SK-N-MC (cell line): ENCODE measurements around the gene LRIG3.

ENCODE experiments used
- DNase-seq: peaks from one replicate; pipeline ENCODE4 v3.0.0-alpha.2; 2011; ENCODE audit warnings: low read depth, low spot score
- H3K27ac ChIP-seq: fragments of 200-600 bp; sonication (generic); 2 replicates; pipeline ENCODE4 v1.5.1; 2016; ENCODE audit warnings: mixed run types
- H3K36me3 ChIP-seq: fragments of 200-600 bp; sonication (generic); 2 replicates; pipeline ENCODE4 v1.6.1; 2017; ENCODE audit warnings: antibody characterized with exemption, low read length, mixed read lengths; ENCODE audit not compliant: insufficient read depth
- H3K4me3 ChIP-seq: fragments of 200-600 bp; sonication (generic); 2 replicates; pipeline ENCODE4 v1.5.1; 2016
- H3K9ac ChIP-seq: fragments of 200-600 bp; sonication (generic); 2 replicates; pipeline ENCODE4 v1.8.0; 2017; ENCODE audit warnings: mixed run types, mixed read lengths; ENCODE audit not compliant: insufficient read length
- H3K9me3 ChIP-seq: fragments of 200-600 bp; sonication (generic); 2 replicates; pipeline ENCODE4 v1.6.1; 2017; ENCODE audit warnings: low read depth, mild to moderate bottlenecking, antibody characterized with exemption, low read length, moderate library complexity, mixed read lengths
- EZH2 ChIP-seq: fragments of 200-600 bp; sonication (generic); IDR thresholded peaks from one replicate; pipeline ENCODE4 v1.6.1; 2017; ENCODE audit warnings: antibody characterized with exemption
- FOXP2 ChIP-seq: optimal IDR thresholded peaks from 2 replicates; pipeline ENCODE3; 2011; ENCODE audit warnings: mild to moderate bottlenecking, moderate library complexity; ENCODE audit not compliant: insufficient read depth; ENCODE audit errors: extremely low read length, control extremely low read depth
- POLR2AphosphoS5 ChIP-seq: IDR thresholded peaks from 2 replicates; pipeline ENCODE4 v1.6.1; 2012; ENCODE audit warnings: mild to moderate bottlenecking, low read depth, low read length, borderline replicate concordance

The LRIG3 gene

DNA sequence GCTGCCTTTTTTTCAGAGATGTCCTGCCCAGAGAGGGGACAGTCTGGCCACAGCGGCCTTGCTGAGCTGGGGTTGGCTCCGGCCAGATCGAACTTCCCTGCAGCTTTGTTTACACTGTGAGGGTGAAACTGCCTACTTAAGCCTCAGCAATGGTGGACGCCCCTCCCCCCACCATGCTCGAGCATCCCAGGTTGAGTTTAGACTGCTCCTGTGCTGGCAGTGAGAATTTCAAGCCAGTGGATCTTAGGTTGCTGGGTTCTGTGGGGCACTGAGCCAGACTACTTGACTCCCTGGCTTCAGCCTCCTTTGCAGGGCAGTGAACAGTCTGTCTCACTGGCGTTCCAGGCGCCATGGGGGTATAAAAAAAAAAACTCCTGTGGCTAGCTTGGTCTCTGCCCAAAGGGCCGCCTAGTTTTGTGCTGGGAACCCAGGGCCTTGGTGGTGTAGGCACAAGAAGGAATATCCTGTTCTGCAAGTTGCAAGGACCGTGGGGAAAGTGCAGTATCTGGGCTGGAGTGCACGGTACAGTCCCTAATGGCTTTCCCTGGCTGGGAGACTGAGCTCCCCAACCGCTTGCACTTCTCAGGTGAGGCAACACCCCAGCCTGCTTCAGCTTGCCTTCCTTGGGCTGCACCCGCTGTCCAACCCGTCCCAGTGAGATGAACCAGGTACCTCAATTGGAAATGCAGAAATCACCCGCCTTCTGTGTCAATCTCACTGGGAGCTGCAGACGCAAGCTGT, 79.1 kb downstream of the LRIG3 start:
- no peaks in the 10 kb centered on the region for H3K9me3 ChIP-seq
- H3K4me3 ChIP-seq = no peak overlapping the region
- TF ChIP-seq EZH2 (no peak), POLR2AphosphoS5 (no peak), FOXP2 (no peak)
- H3K36me3 ChIP-seq = no peaks in the 10 kb centered on the region
- H3K9ac ChIP-seq = no peak overlapping the region
- DNase-seq = no peak
- H3K27ac ChIP-seq = no peak overlapping the region

- no peak overlapping the region for H3K9ac ChIP-seq
- no peaks in the 10 kb centered on the region for H3K36me3 ChIP-seq
- TF ChIP-seq EZH2 (no peak), POLR2AphosphoS5 (no peak), FOXP2 (no peak)
- no peak for DNase-seq
- H3K4me3 ChIP-seq = no peak overlapping the region
- H3K27ac ChIP-seq = no peak overlapping the region
- no peaks in the 10 kb centered on the region for H3K9me3 ChIP-seq
These were observed 86.5 kb downstream of the LRIG3 start for GRCh38 chr12:58833853-58834252.

- no peak overlapping the region for H3K4me3 ChIP-seq
- H3K9me3 ChIP-seq = no peaks in the 10 kb centered on the region
- no peaks in the 10 kb centered on the region for H3K36me3 ChIP-seq
- TF ChIP-seq EZH2 = no peak
- no peak for TF ChIP-seq FOXP2
- TF ChIP-seq POLR2AphosphoS5 = no peak
- DNase-seq = no peak
- no peak overlapping the region for H3K27ac ChIP-seq
- no peak overlapping the region for H3K9ac ChIP-seq
These were observed 87.4 kb downstream of the LRIG3 start for GRCh38 chr12:58832920-58833319.
